NCI-H510A treated with DMSO at 0.1 percent for 48 hours (cell line): ENCODE results near the gene ZCCHC14.
A peak's percentile ranks its signal among the peaks of the same experiment; 100 is the strongest.

ENCODE experiments used
- DNase-seq: peaks from one replicate; lab custom pipeline; 2025; lab: John Stamatoyannopoulos, UW

ZCCHC14 gene

GRCh38 chr16:87492721-87493607 lies at the start of gene ZCCHC14:
Gene ZCCHC14 (minus strand): TSS chr16:87493024. CDS start chr16:87492238, 786 bp downstream.
- DNase-seq: peak; percentile 85

- no peak for DNase-seq
Observed at GRCh38 chr16:87541872-87542234, 49.0 kb upstream of the ZCCHC14 start.

GRCh38 chr16:87541147-87541871 lies 48.5 kb upstream of the ZCCHC14 start:
- DNase-seq: no peak

- no peak for DNase-seq
Observed at GRCh38 chr16:87540897-87541146, 48.0 kb upstream of the ZCCHC14 start.

GRCh38 chr16:87540072-87540896 lies 47.5 kb upstream of the ZCCHC14 start:
- DNase-seq: no peak

- no peak for DNase-seq
Observed at GRCh38 chr16:87539113-87539512, 46.3 kb upstream of the ZCCHC14 start.

- no peak for DNase-seq
Observed at GRCh38 chr16:87538594-87538993, 45.8 kb upstream of the ZCCHC14 start.

GRCh38 chr16:87538160-87538559 lies 45.3 kb upstream of the ZCCHC14 start:
- DNase-seq: no peak

GRCh38 chr16:87536795-87537142 lies 43.9 kb upstream of the ZCCHC14 start:
- DNase-seq: no peak

GRCh38 chr16:87535855-87536794 lies 43.3 kb upstream of the ZCCHC14 start:
- no peak for DNase-seq

- no peak for DNase-seq
Observed at GRCh38 chr16:87535457-87535854, 42.6 kb upstream of the ZCCHC14 start.

GRCh38 chr16:87534751-87535150 lies 41.9 kb upstream of the ZCCHC14 start:
- no peak for DNase-seq

- DNase-seq: no peak
Observed at GRCh38 chr16:87534030-87534653, 41.3 kb upstream of the ZCCHC14 start.

GRCh38 chr16:87533061-87533460 lies 40.2 kb upstream of the ZCCHC14 start:
- no peak for DNase-seq

- DNase-seq: no peak
Observed at GRCh38 chr16:87531418-87531817, 38.6 kb upstream of the ZCCHC14 start.

- no peak for DNase-seq
Observed at GRCh38 chr16:87528690-87529579, 36.1 kb upstream of the ZCCHC14 start.

GRCh38 chr16:87527055-87527724 lies 34.4 kb upstream of the ZCCHC14 start:
- no peak for DNase-seq

- no peak for DNase-seq
Observed at GRCh38 chr16:87526238-87526947, 33.6 kb upstream of the ZCCHC14 start.

GRCh38 chr16:87525352-87525751 lies 32.5 kb upstream of the ZCCHC14 start:
- no peak for DNase-seq
